Umbilical cord (tissue), 2 donors: Measurements from ENCODE around the gene FANCM. TPM values are rescaled to one million over a fixed set of nuclear protein-coding genes. Genes with fewer than 3 reads are reported as not detected.
"Not testable (repeated sequence)": the region's sequence is repeated elsewhere in the genome, so short reads cannot be mapped to it uniquely, and the experiment has no call there.

ENCODE experiments used
- DNase-seq: peaks from one replicate; pipeline ENCODE4 v3.0.0-alpha.2; 2015; ENCODE audit warnings: low spot score
- total RNA-seq: library from RNA; depleted of rRNA; stranded (reverse); fragments of >200 nt; gene quantifications from one replicate; pipeline ENCODE4 v1.2.3, GENCODE V29; 2014; ENCODE audit warnings: low replicate concordance; ENCODE audit not compliant: insufficient read depth

FANCM gene
- total RNA-seq, 1 donor from 2014 or later, result 10.1 TPM

- DNase-seq, result no peak
These were observed 669 bp downstream of the FANCM start for GRCh38 chr14:45136399-45136798.

GRCh38 chr14:45140661-45141187 is 5.0 kb downstream of the FANCM start:
- no peak for DNase-seq

DNA sequence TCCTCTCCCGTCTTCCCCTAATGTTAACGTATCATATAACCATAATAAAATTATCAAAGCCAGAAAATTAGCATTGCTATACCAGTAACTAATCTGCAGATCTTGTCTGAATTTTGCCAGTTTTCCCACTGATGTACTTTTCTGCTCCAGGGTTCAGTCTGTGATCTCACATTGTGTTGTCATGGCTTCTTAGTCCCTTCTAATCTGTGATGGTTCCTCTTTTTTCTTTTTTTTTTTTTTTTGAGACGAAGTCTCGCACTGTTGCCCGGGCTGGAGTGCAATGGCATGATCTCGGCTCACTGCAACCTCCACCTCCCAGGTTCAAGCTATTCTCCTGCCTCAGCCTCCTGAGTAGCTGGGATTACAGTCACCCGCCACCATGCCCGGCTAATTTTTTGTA is 6.4 kb downstream of the FANCM start:
- not testable (repeated sequence) for DNase-seq

DNA sequence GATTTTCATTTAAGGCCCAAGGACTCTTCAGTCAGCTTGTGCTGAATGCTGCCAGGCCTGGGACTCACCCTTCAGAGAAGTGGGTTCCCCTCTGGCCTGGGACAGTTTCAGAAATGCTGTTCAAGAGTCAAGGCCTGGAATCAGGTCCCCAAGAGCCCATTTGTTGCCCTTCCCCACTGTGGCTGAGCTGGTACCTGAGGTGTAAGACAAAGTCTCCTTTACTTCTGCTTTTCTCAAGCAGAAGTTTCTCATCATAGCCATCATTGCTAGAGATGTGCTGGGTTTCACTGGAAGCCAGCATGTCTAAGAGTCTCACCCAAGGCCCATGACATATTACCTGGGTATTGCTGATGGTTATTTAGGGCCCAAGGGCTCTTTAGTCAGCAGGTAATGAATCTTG is 8.9 kb downstream of the FANCM start:
- DNase-seq, result no peak

DNA sequence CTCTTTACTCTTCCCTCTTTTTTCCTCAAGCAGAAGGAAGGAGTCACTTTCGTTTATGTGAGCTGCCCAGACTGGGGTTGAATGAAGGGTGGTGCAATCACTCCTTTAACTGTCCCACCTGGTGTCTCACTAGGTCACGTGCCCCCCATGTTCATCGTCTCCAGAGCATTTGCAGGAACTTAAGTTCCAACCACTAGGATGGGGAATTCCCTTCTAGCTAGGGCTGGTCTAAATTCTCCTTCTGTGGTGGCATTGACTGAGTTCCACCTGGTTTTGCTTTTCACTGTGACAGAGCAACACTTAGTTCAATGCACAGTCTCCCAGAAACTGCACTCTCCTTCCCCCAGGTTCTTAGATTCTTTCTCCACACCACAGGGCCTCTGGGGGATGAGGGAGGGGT is 9.5 kb downstream of the FANCM start:
- DNase-seq, result no peak

DNA sequence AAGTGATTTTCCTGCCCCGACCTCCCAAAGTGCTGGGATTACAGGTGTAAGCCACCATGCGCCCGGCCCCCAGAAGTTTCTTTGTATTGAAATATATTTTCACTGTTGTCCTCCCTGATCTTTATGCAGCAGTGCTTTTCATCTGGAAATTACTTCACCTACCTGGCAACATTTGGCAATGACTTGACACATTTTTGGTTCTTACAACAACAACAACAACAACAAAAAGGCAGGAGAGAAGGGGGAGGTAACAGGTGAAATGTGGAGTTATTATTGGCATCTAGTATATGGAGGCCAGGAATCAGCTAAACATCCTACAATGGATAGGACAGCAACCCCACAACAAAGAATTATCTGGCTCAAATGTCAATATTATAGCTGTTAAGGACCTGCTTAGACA is 13.9 kb downstream of the FANCM start:
- no peak for DNase-seq

GRCh38 chr14:45150386-45150890 is 14.7 kb downstream of the FANCM start:
- no peak for DNase-seq

GRCh38 chr14:45156067-45156466 is 20.3 kb downstream of the FANCM start:
- no peak for DNase-seq

GRCh38 chr14:45169906-45170305 is 34.2 kb downstream of the FANCM start:
- no peak for DNase-seq

- no peak for DNase-seq
These were observed 41.3 kb downstream of the FANCM start for GRCh38 chr14:45177076-45177475.

- no peak for DNase-seq
These were observed 45.6 kb downstream of the FANCM start for GRCh38 chr14:45181329-45181728.

DNA sequence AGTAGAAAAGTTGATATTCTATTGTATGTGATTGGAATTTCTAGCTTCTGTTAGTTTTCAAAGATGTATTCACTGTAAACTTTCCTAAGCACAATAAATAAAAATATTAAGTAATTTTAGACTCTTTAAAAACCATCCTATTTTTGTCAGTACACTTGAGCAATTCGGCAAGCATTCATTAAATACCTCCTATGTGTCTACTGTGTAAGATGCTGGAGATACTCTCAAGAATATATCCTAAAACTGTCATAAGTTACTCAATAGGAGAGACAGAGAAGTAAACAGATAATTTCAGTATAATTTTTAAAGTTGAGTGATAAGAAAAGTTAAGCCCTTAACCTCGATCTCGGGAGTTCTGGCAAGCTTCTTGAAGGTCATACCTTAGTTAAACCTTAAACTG is 46.1 kb downstream of the FANCM start:
- DNase-seq, result no peak

- DNase-seq, result no peak
These were observed 49.5 kb downstream of the FANCM start for GRCh38 chr14:45185100-45185814.

- no peak for DNase-seq
These were observed 59.2 kb downstream of the FANCM start for GRCh38 chr14:45194964-45195363.

DNA sequence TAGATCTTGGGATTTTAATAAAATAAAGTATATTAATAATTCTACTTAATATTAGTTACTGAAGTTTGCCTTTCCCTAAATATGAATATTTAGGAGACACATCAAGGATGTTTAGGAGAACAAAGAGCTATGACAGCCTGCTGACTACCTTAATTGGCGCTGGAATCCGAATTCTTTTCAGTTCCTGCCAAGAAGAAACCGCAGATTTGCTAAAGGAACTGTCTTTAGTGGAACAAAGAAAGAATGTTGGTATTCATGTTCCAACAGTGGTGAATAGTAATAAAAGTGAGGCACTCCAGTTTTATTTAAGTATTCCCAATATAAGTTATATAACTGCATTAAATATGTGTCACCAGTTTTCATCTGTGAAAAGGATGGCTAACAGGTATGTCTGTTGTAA is 62.8 kb downstream of the FANCM start:
- no peak for DNase-seq

DNA sequence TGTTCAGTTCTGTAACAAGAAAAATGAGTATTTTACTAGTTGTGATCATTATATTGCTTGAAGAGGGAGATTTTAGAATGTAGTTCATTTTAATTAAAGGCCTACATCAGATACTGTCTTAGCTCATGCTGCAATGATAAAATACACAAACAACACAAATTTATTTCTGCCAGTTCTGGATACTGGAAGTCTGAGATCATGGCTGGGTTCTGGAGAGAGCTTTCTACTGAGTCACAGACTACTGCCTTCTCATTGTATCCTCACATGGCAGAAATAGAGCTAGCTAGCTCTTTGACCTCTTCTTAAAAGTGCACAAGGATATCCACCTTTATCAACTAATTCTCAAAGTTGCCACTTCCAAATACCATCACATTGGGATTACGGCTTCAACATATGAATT is 63.5 kb downstream of the FANCM start:
- no peak for DNase-seq

DNA sequence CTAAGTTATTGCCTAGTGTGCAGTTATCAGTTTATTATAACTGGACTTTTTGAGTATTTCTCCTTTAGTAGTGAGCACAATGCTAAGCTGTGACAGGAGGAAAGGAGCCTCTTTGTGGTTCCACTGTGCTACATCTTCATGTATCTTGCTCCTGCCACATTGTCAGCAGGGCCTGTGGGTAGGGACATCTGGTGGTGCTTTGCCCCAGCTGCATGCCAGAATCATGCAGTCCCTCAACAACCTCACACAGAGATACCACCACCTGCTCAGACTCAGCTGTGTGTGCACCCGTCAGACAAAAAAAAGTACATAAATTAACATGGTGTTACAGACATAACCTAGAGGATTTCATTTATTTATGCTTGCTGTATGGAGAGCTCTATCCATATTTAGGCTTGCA is 66.2 kb downstream of the FANCM start:
- DNase-seq, result no peak

DNA sequence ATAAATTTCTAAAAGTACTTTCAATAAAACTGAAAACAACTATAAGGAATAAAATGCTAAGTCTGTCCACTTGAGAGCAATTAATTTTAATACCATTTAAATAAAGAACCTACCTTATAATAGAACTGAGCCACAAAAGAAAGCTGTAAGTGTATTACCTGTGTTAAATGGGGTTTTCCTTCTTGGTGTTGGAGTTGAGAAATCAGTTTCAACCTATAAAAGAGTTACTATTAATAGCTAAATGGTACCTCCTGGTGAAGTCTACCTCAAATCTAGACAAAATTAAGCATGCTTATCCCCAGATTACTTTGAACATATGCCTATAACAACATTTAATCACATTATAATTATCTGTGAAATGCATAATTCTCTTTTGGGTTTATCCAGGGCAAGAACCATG is 68.5 kb downstream of the FANCM start:
- DNase-seq, result no peak

DNA sequence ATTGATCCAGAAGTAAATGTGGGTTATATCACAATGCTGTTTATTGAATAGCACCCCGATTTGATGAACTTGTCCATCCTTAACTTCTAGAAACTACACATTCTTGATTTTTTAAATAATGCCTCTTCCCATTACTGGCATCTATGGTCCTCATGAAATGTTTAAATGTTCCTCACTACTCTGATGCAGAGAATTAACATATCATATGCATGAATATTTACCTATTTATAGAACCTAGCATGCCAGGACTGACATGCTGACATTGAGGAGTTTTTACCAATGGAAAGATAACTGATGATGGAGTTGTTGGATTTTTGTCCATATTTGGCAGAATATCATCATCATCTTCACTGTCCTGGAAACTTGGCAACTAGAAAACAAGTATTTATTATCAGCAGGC is 74.4 kb downstream of the FANCM start:
- no peak for DNase-seq

GRCh38 chr14:45211295-45211694 is 75.6 kb downstream of the FANCM start:
- no peak for DNase-seq

- no peak for DNase-seq
These were observed 76.5 kb downstream of the FANCM start for GRCh38 chr14:45212231-45212630.

- DNase-seq, result not testable (repeated sequence)
These were observed 78.0 kb downstream of the FANCM start for GRCh38 chr14:45213716-45214115.

GRCh38 chr14:45214341-45214740 is 78.6 kb downstream of the FANCM start:
- DNase-seq, result not testable (repeated sequence)
